ENCODE measurements around the gene SLC17A9. TPM values are rescaled to one million over a fixed set of nuclear protein-coding genes. Genes with fewer than 3 reads are reported as not detected.

SLC17A9 gene
- total RNA-seq, 6 experiments from 2014 or later = 32.8 to 47.0 (median 35.7) TPM

DNA sequence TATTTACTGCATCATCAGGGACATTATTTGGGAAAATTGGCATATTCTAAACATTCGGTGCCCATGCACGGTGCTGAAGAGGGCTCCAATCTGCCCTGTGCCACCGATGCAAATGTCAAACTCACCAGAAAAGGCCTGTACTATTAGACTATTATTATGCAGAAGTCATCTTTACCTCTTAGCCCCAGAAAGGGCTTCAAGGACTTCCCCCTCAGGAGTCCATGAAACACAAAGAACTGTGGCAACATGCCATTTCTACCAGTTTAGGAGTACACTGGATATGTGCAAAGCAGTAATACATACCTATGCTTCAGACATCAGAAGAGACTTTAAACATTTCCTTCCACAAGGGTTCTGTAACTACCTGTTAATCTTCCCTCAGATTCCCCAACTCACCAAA is 34.8 kb upstream of the SLC17A9 start:
- H3K27me3 Mint-ChIP-seq (ENCODE audit: insufficient read depth) = peaks cover 1% of the 10 kb centered on the region
- peak overlapping the region; percentile 10; the same call in 1 of the 2 replicates for H3K27ac Mint-ChIP-seq
- TF ChIP-seq, protein P1, sequence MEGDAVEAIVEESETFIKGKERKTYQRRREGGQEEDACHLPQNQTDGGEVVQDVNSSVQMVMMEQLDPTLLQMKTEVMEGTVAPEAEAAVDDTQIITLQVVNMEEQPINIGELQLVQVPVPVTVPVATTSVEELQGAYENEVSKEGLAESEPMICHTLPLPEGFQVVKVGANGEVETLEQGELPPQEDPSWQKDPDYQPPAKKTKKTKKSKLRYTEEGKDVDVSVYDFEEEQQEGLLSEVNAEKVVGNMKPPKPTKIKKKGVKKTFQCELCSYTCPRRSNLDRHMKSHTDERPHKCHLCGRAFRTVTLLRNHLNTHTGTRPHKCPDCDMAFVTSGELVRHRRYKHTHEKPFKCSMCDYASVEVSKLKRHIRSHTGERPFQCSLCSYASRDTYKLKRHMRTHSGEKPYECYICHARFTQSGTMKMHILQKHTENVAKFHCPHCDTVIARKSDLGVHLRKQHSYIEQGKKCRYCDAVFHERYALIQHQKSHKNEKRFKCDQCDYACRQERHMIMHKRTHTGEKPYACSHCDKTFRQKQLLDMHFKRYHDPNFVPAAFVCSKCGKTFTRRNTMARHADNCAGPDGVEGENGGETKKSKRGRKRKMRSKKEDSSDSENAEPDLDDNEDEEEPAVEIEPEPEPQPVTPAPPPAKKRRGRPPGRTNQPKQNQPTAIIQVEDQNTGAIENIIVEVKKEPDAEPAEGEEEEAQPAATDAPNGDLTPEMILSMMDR (IDR thresholded peaks at IDR 0.05) = no peak
- H3K4me1 Mint-ChIP-seq (ENCODE audit: low read depth) = peaks cover 69% of the 10 kb centered on the region
- DNase-seq = no peak
- H3K9me3 Mint-ChIP-seq = no peaks in the 10 kb centered on the region
- no peak overlapping the region for H3K4me3 Mint-ChIP-seq
- no peaks in the 10 kb centered on the region; the same call in 1 of the 2 replicates for H3K36me3 Mint-ChIP-seq (ENCODE audit: low read depth)

- TF ChIP-seq, protein P1 (IDR thresholded peaks at IDR 0.05) = no peak
- peaks cover 1% of the 10 kb centered on the region for H3K27me3 Mint-ChIP-seq (ENCODE audit: insufficient read depth)
- peak overlapping the region; percentile 10; the same call in 1 of the 2 replicates for H3K27ac Mint-ChIP-seq
- H3K9me3 Mint-ChIP-seq = no peaks in the 10 kb centered on the region
- H3K4me3 Mint-ChIP-seq = no peak overlapping the region
- no peaks in the 10 kb centered on the region; the same call in 1 of the 2 replicates for H3K36me3 Mint-ChIP-seq (ENCODE audit: low read depth)
- DNase-seq = no peak
- peaks cover 71% of the 10 kb centered on the region for H3K4me1 Mint-ChIP-seq (ENCODE audit: low read depth)
Measured at GRCh38 chr20:62918147-62918546, 34.4 kb upstream of the SLC17A9 start.

DNA sequence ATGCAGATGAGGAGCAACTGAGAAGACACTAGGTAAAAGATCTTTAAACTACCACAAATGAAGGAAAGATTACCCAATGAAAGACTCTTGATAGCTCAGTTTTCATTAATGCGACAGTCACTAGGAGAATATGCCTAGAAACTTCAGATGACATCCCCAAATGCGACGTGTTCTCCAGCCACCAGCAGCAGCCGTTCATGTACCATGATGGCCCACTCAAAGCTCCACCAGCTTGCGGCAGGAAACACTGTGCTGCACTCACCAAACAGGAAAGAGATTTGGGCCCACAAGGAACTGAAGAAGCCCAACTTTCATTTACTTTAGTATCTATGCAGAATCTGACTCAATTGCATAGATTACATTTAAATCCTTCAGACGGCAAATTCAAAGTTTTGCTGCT is 33.7 kb upstream of the SLC17A9 start:
- Mint-ChIP-seq H3K27me3 (ENCODE audit: insufficient read depth) (peaks cover 1% of the 10 kb centered on the region), H3K9me3 (no peaks in the 10 kb centered on the region), H3K27ac (no peak overlapping the region), H3K36me3 (ENCODE audit: low read depth) (no peaks in the 10 kb centered on the region), H3K4me1 (ENCODE audit: low read depth) (peaks cover 75% of the 10 kb centered on the region), H3K4me3 (no peak overlapping the region)
- DNase-seq = no peak
- TF ChIP-seq, protein P1 (IDR thresholded peaks at IDR 0.05) = no peak

GRCh38 chr20:62920039-62920645 is 32.4 kb upstream of the SLC17A9 start:
- Mint-ChIP-seq H3K27ac (peak overlapping the region; percentile 56; the same call in 1 of the 2 replicates), H3K36me3 (ENCODE audit: low read depth) (no peaks in the 10 kb centered on the region; the same call in 1 of the 2 replicates), H3K4me3 (no peak overlapping the region), H3K4me1 (ENCODE audit: low read depth) (peaks cover 79% of the 10 kb centered on the region), H3K27me3 (ENCODE audit: insufficient read depth) (no peaks in the 10 kb centered on the region; the same call in 1 of the 2 replicates), H3K9me3 (no peaks in the 10 kb centered on the region)
- TF ChIP-seq, protein P1 (IDR thresholded peaks at IDR 0.05) = no peak
- DNase-seq = no peak

GRCh38 chr20:62921119-62921687 is 31.3 kb upstream of the SLC17A9 start:
- 0 out of 2 replicates have a peak overlapping the region, but pooled peaks have one; percentile 31 for H3K4me3 Mint-ChIP-seq
- no peaks in the 10 kb centered on the region for H3K9me3 Mint-ChIP-seq
- H3K36me3 Mint-ChIP-seq (ENCODE audit: low read depth) = no peaks in the 10 kb centered on the region; the same call in 1 of the 2 replicates
- peak; percentile 57 for DNase-seq
- H3K27ac Mint-ChIP-seq = peak overlapping the region; percentile 66; the same call in 1 of the 2 replicates
- TF ChIP-seq, protein P1 (IDR thresholded peaks at IDR 0.05) = peak; percentile 77
- peaks cover 72% of the 10 kb centered on the region for H3K4me1 Mint-ChIP-seq (ENCODE audit: low read depth)
- H3K27me3 Mint-ChIP-seq (ENCODE audit: insufficient read depth) = no peaks in the 10 kb centered on the region; the same call in 1 of the 2 replicates
